Effector memory CD4-positive, alpha-beta T cell (primary cell): Measurements from ENCODE around the gene PKD1.

Experiments
- DNase-seq, 3 donors: peaks; one replicate each; pipeline ENCODE4 v3.0.0-alpha.2; 2020
- H3K27ac ChIP-seq: 2 replicates; pipeline ENCODE4 v1.7.0; 2013; ENCODE audit warnings: mild to moderate bottlenecking, low read length, moderate library complexity; ENCODE audit not compliant: insufficient read depth, poor library complexity, severe bottlenecking
- H3K27me3 ChIP-seq: replicated peaks from 2 replicates; pipeline ENCODE4 v1.7.0; 2013; ENCODE audit warnings: mild to moderate bottlenecking, low read length; ENCODE audit not compliant: insufficient read depth, control insufficient read depth, poor library complexity, severe bottlenecking
- H3K36me3 ChIP-seq: 2 replicates; pipeline ENCODE4 v1.7.0; 2013; ENCODE audit warnings: mild to moderate bottlenecking, low read length, moderate library complexity; ENCODE audit not compliant: control insufficient read depth, insufficient read depth
- H3K4me1 ChIP-seq: 2 replicates; pipeline ENCODE4 v1.7.0; 2013; ENCODE audit warnings: low read length, mild to moderate bottlenecking; ENCODE audit not compliant: control insufficient read depth, insufficient read depth, poor library complexity, severe bottlenecking
- H3K4me3 ChIP-seq: 2 replicates; pipeline ENCODE4 v1.7.0; 2013; ENCODE audit warnings: low read length, low read depth, mild to moderate bottlenecking; ENCODE audit not compliant: insufficient read depth, poor library complexity, severe bottlenecking
- H3K9me3 ChIP-seq: 2 replicates; pipeline ENCODE4 v1.7.0; 2013; ENCODE audit warnings: mild to moderate bottlenecking, low read length, moderate library complexity; ENCODE audit not compliant: control insufficient read depth

The PKD1 gene

DNA sequence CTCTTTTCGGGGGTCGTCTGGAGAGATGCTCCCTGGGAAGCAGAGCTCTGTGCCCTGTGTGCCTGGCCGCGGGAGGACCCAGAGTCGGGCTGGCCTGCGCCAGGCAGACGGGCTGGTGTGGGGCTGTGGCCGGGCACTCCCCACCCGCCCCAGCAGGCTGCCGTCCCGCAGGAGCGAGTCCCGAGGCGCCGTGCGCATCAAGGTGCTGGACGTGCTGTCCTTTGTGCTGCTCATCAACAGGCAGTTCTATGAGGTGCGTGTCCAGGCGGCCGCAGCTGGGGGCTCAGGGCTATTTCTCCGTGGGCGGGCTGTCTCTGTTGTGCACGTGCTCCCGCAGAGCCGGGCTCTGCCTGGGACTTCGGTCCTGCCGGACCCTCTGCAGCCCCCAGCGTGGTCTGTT, 72.9 kb downstream of the PKD1 start:
- no peak overlapping the region for H3K4me3 ChIP-seq
- no peaks in the 10 kb centered on the region for H3K4me1 ChIP-seq
- no peaks in the 10 kb centered on the region for H3K9me3 ChIP-seq
- peaks cover 44% of the 10 kb centered on the region for H3K36me3 ChIP-seq
- no peak overlapping the region for H3K27ac ChIP-seq
- H3K27me3 ChIP-seq: no peaks in the 10 kb centered on the region
- no peak for DNase-seq

DNA sequence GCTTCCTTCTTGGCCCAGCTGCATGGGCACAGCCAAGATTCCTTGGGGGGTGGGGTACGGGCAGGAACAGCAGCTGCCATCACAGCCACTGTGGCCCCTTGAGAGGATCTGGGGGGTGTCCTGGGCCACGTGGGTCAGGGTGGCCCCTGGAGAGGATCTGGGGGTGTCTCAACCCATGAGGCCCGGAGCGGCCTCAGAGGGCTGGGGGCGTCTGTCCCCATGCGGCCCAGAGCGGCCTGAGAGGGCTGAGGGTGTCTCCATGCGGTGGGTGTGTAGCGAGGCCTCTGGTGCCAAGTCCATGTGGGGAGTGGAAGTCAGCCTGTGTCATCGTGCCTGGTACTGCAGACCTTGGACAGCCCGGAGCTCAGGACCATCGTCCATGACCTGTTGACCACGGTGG, 74.2 kb downstream of the PKD1 start:
- Histone ChIP-seq H3K4me3 (no peak overlapping the region), H3K27me3 (no peaks in the 10 kb centered on the region), H3K9me3 (no peaks in the 10 kb centered on the region), H3K36me3 (peaks cover 53% of the 10 kb centered on the region), H3K4me1 (no peaks in the 10 kb centered on the region), H3K27ac (no peak overlapping the region)
- no peak for DNase-seq

DNA sequence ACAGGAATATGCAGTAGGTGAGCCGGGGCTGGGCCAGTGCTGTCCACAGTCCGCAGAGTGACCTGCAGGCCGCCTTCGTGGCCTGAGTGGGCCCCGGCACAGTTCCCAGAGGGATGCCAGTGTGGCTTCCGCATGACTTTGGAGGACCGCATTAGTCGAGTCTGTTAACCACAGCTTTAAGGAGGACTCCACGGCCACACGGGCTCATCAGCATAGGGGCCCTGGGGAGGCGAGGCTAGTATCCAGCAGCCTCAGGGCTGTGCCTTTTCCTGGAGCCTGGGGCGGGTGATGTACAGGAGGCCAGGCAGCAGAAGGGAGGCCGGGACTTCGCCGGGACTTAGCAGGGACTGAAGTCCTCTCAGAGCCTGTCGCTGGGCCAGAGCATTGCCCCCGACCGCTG, 74.7 kb downstream of the PKD1 start:
- Histone ChIP-seq H3K4me3 (no peak overlapping the region), H3K9me3 (no peaks in the 10 kb centered on the region), H3K36me3 (peaks cover 53% of the 10 kb centered on the region), H3K4me1 (no peaks in the 10 kb centered on the region), H3K27ac (no peak overlapping the region), H3K27me3 (no peaks in the 10 kb centered on the region)
- no peak for DNase-seq

DNA sequence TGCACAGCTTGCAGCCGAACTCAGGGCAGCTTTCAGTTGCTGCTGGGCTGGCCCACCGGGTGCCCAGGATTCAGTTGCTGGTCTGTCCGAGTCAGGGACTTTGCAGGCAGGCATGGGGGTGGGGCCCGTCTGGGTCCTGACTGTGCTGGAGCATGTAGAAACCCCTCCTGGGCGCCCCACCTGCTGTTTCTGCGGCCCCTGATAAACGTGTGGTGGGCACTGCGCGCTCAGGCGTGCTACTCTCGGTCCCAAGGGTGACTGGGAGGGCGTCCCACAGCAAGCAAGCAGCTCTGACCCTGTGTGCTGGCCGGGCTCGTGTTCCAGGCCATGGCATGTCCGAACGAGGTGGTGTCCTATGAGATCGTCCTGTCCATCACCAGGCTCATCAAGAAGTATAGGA, 75.4 kb downstream of the PKD1 start:
- DNase-seq: no peak
- Histone ChIP-seq H3K4me1 (no peaks in the 10 kb centered on the region), H3K4me3 (no peak overlapping the region), H3K36me3 (peaks cover 52% of the 10 kb centered on the region), H3K27me3 (no peaks in the 10 kb centered on the region), H3K9me3 (no peaks in the 10 kb centered on the region), H3K27ac (no peak overlapping the region)

GRCh38 chr16:2058872-2059271, 76.8 kb downstream of the PKD1 start:
- no peak for DNase-seq
- H3K9me3 ChIP-seq: no peaks in the 10 kb centered on the region
- H3K4me1 ChIP-seq: no peaks in the 10 kb centered on the region
- H3K36me3 ChIP-seq: peaks cover 63% of the 10 kb centered on the region
- H3K27me3 ChIP-seq: no peaks in the 10 kb centered on the region
- no peak overlapping the region for H3K4me3 ChIP-seq
- no peak overlapping the region for H3K27ac ChIP-seq

- no peak for DNase-seq
- Histone ChIP-seq H3K36me3 (peaks cover 61% of the 10 kb centered on the region), H3K27me3 (no peaks in the 10 kb centered on the region), H3K4me3 (no peak overlapping the region), H3K9me3 (no peaks in the 10 kb centered on the region), H3K27ac (no peak overlapping the region), H3K4me1 (no peaks in the 10 kb centered on the region)
Measured at GRCh38 chr16:2058420-2058819, 77.3 kb downstream of the PKD1 start.

DNA sequence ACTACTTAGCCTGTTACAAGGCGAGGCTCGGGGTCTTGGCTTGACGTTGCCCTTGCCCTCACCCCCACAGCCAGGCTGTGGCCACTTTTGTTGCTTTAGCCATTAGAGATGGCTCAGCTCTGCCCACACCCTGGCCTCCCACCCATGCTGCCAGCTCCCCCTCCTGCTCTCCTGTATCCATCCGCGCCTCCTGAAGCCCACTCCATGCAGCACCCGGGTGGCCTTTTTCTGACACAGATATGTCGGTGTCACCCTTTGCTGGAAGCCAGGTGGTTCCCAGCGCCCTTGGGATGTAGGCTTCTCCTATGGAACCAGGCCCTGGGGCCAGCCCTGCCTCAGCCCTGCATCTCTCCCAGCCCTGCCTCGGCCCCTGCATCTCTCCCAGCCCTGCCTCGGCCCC, 78.3 kb downstream of the PKD1 start:
- Histone ChIP-seq H3K9me3 (no peaks in the 10 kb centered on the region), H3K27me3 (no peaks in the 10 kb centered on the region), H3K4me1 (no peaks in the 10 kb centered on the region), H3K4me3 (no peak overlapping the region), H3K36me3 (peaks cover 58% of the 10 kb centered on the region), H3K27ac (no peak overlapping the region)
- DNase-seq: no peak

DNA sequence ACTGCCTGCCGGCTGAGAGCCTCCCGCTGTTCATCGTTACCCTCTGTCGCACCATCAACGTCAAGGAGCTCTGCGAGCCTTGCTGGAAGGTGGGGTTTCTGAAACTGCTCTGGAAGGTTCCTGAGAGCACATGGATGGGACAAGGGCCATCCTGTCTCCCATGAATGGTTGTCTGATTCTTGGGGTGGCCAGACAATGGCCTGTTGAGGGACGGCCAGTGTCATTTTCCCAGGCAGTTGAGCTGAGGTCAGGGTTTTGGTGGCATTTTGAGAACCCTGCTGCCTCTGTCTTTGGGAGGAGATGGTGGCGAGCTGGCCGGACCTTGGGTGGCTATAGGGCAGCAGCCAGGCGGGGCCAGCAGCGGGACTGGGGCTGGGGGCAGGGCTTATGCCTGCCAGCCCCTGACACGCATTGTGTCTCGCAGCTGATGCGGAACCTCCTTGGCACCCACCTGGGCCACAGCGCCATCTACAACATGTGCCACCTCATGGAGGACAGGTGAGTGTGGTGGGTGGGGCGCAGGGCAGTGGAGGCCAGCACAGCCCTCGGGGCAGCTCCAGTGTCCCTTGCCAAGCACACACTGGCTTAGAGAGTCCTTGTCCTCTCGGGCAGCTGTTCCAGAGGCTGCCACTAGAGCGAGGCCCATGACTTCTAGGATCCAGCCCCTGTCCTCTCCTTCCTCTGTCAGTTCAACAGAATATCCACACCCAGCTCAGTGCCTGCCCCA, 78.9 kb downstream of the PKD1 start:
- H3K27ac ChIP-seq: no peak overlapping the region
- no peaks in the 10 kb centered on the region for H3K9me3 ChIP-seq
- peaks cover 53% of the 10 kb centered on the region for H3K36me3 ChIP-seq
- no peak for DNase-seq
- no peaks in the 10 kb centered on the region for H3K27me3 ChIP-seq
- H3K4me3 ChIP-seq: no peak overlapping the region
- no peaks in the 10 kb centered on the region for H3K4me1 ChIP-seq

- Histone ChIP-seq H3K4me1 (no peaks in the 10 kb centered on the region), H3K27me3 (no peaks in the 10 kb centered on the region), H3K9me3 (no peaks in the 10 kb centered on the region), H3K27ac (no peak overlapping the region), H3K36me3 (peaks cover 49% of the 10 kb centered on the region), H3K4me3 (no peak overlapping the region)
- DNase-seq: no peak
Measured at GRCh38 chr16:2056077-2056476, 79.6 kb downstream of the PKD1 start.

DNA sequence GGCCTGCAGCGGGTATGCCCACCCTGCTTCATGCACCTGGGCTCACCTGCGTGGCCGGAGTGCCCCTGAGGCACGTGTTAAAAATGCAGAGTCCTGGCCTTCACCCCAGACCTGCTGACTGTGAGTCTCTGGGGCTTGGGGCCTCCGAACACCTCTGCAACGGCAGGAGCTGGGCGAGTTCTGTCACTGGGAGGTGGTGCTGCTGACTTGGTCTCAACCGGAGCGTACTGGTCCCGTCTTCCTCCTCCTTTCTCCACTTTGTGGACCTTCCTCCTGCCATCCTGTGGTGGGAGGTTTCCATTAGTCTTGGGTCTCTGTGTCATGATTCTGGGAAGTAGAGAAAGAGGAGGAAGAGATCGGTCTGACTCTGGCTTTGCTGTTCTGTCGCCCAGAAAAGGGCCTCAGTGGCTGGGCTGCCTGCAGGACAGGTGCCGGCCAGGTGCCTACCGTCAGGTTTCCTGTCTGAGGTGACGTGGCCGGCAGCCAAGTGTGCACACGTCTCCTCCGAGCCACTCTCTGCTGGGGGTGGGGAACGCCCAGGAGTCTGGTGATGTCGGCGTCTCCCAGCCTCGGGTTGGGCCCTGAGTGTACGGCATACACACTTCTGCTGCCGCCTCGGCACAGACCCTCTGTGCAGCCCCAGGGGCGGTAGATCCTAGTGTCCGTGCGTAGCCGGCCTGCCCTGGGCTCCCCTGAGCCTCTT, 81.0 kb downstream of the PKD1 start:
- DNase-seq: no peak
- Histone ChIP-seq H3K27me3 (no peaks in the 10 kb centered on the region), H3K9me3 (no peaks in the 10 kb centered on the region), H3K36me3 (peaks cover 49% of the 10 kb centered on the region), H3K4me3 (no peak overlapping the region), H3K4me1 (no peaks in the 10 kb centered on the region), H3K27ac (no peak overlapping the region)
